Endodermal cell (in vitro differentiated cells): Measurements from ENCODE around the gene FLT3. TPM values are rescaled to one million over a fixed set of nuclear protein-coding genes. Genes with fewer than 3 reads are reported as not detected.
A peak's percentile ranks its signal among the peaks of the same experiment; 100 is the strongest.

ENCODE experiments used
- DNase-seq: peaks from one replicate; pipeline ENCODE4 v3.0.0-alpha.2; 2017
- H3K27ac ChIP-seq: 2 replicates; pipeline ENCODE4 v1.5.1; 2013; ENCODE audit warnings: mild to moderate bottlenecking, low read depth, low read length, moderate library complexity
- H3K27me3 ChIP-seq: 2 replicates; pipeline ENCODE4 v1.6.1; 2013; ENCODE audit warnings: mild to moderate bottlenecking, low read length, moderate library complexity; ENCODE audit not compliant: insufficient read depth, control insufficient read depth, poor library complexity, severe bottlenecking
- H3K36me3 ChIP-seq: 2 replicates; pipeline ENCODE4 v1.7.0; 2013; ENCODE audit warnings: mild to moderate bottlenecking, low read length, moderate library complexity; ENCODE audit not compliant: control insufficient read depth, insufficient read depth
- H3K4me1 ChIP-seq: one replicate; pipeline ENCODE4 v1.7.0; 2013; ENCODE audit warnings: low read length; ENCODE audit not compliant: control insufficient read depth, insufficient read depth
- H3K4me3 ChIP-seq: 2 replicates; pipeline ENCODE4 v1.5.1; 2013; ENCODE audit warnings: mild to moderate bottlenecking, low read length, moderate library complexity
- H3K9ac ChIP-seq: 2 replicates; pipeline ENCODE4 v1.6.1; 2013; ENCODE audit warnings: mild to moderate bottlenecking, low read length, moderate library complexity; ENCODE audit not compliant: poor library complexity, severe bottlenecking; ENCODE audit errors: extremely low read depth
- H3K9me3 ChIP-seq: 2 replicates; pipeline ENCODE4 v1.6.1; 2013; ENCODE audit warnings: mild to moderate bottlenecking, low read length, moderate library complexity; ENCODE audit not compliant: control insufficient read depth
- H3K27ac Mint-ChIP-seq: 2 replicates; pipeline ENCODE4 v1.8.0; 2020; ENCODE audit warnings: mixed read lengths
- H3K27me3 Mint-ChIP-seq: 2 replicates; pipeline ENCODE4 v1.8.0; 2021; ENCODE audit warnings: mild to moderate bottlenecking, mixed read lengths; ENCODE audit not compliant: insufficient read depth
- H3K36me3 Mint-ChIP-seq: 2 replicates; pipeline ENCODE4 v1.8.0; 2020; ENCODE audit warnings: low read depth, mixed read lengths
- H3K4me1 Mint-ChIP-seq: 2 replicates; pipeline ENCODE4 v1.8.0; 2020; ENCODE audit warnings: mixed read lengths
- H3K4me3 Mint-ChIP-seq: 2 replicates; pipeline ENCODE4 v1.8.0; 2020; ENCODE audit warnings: mild to moderate bottlenecking, moderate library complexity, mixed read lengths
- H3K9me3 Mint-ChIP-seq: 2 replicates; pipeline ENCODE4 v1.8.0; 2020; ENCODE audit warnings: mild to moderate bottlenecking, mixed read lengths
- CTCF ChIP-seq: fragments of 200-600 bp; sonication (generic); conservative IDR thresholded peaks from 2 replicates; pipeline ENCODE4 v1.5.0; 2021; ENCODE audit warnings: antibody characterized with exemption, mild to moderate bottlenecking
- WGBS, 2 experiments: methylation state at CpG; one replicate each; pipeline versions ENCODE4 v1.1.5 to v1.1.7; 2013; ENCODE audit warnings: missing lambda C conversion rate in 2 of 2, mixed read lengths in 1 of 2; ENCODE audit not compliant: insufficient coverage in 1 of 2, insufficient read length in 1 of 2; 5-methylcytosine and 5-hydroxymethylcytosine counted together
- total RNA-seq, 2 donors: library from RNA; stranded (reverse); fragmentation: NEBNext Ultra II Directional in 1 of 2; extraction: Animal tissue kit (Norgen Biotek cat#: 25700) in 1 of 2; gene quantifications; 2 replicates in 1 of 2; 3 replicates in 1 of 2; pipeline ENCODE4 v1.2.1, GENCODE V29; 2021

Gene FLT3
- total RNA-seq, 2 donors from 2014 or later = 0.09 to 0.13 TPM

DNA sequence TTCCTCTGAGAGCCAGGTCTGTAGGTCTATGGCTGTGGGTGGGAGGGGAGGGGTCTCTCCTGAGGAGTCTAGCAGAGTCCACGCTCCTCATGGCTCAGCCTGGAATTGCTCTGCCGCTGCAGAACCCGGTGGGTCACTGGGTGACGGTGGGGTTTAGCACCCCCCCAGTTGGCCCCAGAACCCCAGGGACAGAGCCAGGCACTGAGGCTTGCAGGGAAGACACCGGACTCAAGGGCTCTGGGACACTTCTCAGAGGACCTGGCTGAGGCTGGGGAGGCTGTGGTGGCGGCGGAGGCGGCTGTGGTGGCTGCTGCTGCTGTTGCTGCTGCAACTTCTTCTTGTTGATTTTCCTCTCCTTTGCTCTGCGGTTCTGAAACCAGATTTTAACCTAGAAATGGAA is 137.4 kb downstream of the FLT3 start:
- no peak for TF ChIP-seq CTCF
- H3K9ac ChIP-seq = no peak overlapping the region
- 43% methylated on average over 8 of the region's 9 CpGs; no CpG with 5 or more reads in 1 of the 2 experiments for WGBS, 2 experiments
- H3K27ac Mint-ChIP-seq = no peak overlapping the region
- no peak overlapping the region for H3K27ac ChIP-seq
- peaks cover 15% of the 10 kb centered on the region for H3K4me1 ChIP-seq
- no peak overlapping the region for H3K4me3 Mint-ChIP-seq
- H3K4me1 Mint-ChIP-seq = peaks cover 32% of the 10 kb centered on the region
- no peaks in the 10 kb centered on the region for H3K9me3 Mint-ChIP-seq
- H3K36me3 Mint-ChIP-seq = no peaks in the 10 kb centered on the region
- no peaks in the 10 kb centered on the region for H3K36me3 ChIP-seq
- H3K27me3 ChIP-seq = peaks cover 100% of the 10 kb centered on the region
- no peak overlapping the region for H3K4me3 ChIP-seq
- peaks cover 99% of the 10 kb centered on the region for H3K27me3 Mint-ChIP-seq
- no peaks in the 10 kb centered on the region for H3K9me3 ChIP-seq
- DNase-seq = peak; percentile 56

GRCh38 chr13:27962128-27962841 is 138.1 kb downstream of the FLT3 start:
- H3K36me3 Mint-ChIP-seq = no peaks in the 10 kb centered on the region
- peak; percentile 68 for DNase-seq
- peaks cover 100% of the 10 kb centered on the region for H3K27me3 ChIP-seq
- no peak overlapping the region for H3K4me3 Mint-ChIP-seq
- H3K27ac ChIP-seq = no peak overlapping the region
- H3K27ac Mint-ChIP-seq = no peak overlapping the region
- H3K9me3 ChIP-seq = no peaks in the 10 kb centered on the region
- 19 to 37% methylated on average over 2 to 6 of the region's 6 CpGs for WGBS, 2 experiments
- peaks cover 15% of the 10 kb centered on the region for H3K4me1 ChIP-seq
- peaks cover 29% of the 10 kb centered on the region for H3K4me1 Mint-ChIP-seq
- no peaks in the 10 kb centered on the region for H3K9me3 Mint-ChIP-seq
- no peak overlapping the region for H3K9ac ChIP-seq
- peaks cover 99% of the 10 kb centered on the region for H3K27me3 Mint-ChIP-seq
- no peaks in the 10 kb centered on the region for H3K36me3 ChIP-seq
- TF ChIP-seq CTCF = no peak
- no peak overlapping the region for H3K4me3 ChIP-seq

DNA sequence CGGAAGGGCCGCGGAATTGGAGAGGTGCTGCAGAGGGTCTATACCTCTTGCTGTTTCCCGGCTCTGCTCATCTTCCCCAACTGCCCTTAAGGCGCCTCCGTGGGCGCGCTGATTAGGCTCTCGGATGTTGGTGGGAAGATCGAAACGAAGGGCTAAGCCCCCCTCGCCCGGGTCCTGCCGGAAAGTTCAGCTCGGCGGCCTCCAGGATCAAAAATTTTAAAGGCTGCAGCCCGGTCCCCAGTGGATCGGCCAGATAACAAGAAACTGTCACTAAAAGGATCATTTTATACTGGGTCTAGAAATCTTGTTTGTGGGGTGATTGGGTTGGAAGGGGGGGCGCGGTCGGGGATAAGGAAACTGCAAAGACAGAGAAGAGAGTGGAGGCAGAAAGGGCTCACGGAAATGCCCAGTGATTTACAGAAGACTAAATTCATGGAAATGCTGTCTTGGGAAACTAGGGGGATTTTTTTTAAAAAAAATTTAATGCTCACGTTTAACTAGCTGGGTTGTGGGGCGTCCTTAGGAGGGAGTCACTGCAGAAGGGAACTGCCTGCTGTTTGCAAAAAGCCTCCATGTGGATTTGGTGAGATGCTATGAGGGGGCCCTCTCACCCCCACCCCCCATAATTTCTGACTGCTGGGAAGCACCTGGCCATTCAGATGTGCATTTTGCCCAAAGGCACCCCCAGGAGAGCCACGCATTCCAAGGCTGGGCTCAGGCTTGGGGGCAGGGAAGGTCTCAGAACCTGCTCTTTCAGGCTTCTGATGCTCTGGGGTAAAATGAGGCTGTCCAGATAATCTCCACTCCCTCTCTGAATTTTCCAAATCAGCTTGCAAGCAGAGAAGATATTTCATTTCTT is 138.9 kb downstream of the FLT3 start:
- no peak for TF ChIP-seq CTCF
- peaks cover 97% of the 10 kb centered on the region for H3K27me3 Mint-ChIP-seq
- H3K36me3 Mint-ChIP-seq = no peaks in the 10 kb centered on the region
- H3K27ac Mint-ChIP-seq = no peak overlapping the region
- WGBS, 2 experiments = 3 to 4% methylated on average over 11 to 25 of the region's 25 CpGs
- peaks cover 14% of the 10 kb centered on the region for H3K4me1 ChIP-seq
- H3K36me3 ChIP-seq = no peaks in the 10 kb centered on the region
- peak; percentile 81 for DNase-seq
- H3K9me3 ChIP-seq = no peaks in the 10 kb centered on the region
- H3K27ac ChIP-seq = no peak overlapping the region
- H3K4me3 ChIP-seq = no peak overlapping the region
- H3K4me1 Mint-ChIP-seq = peaks cover 33% of the 10 kb centered on the region
- peaks cover 100% of the 10 kb centered on the region for H3K27me3 ChIP-seq
- H3K9ac ChIP-seq = no peak overlapping the region
- no peaks in the 10 kb centered on the region for H3K9me3 Mint-ChIP-seq
- H3K4me3 Mint-ChIP-seq = peak overlapping the region; percentile 16
